Sigmoid colon (tissue), 4 donors: Measurements from ENCODE around the gene AGPAT1.

Experiments used
- POLR2A ChIP-seq, 2 donors: fragments of 450-650 bp; IDR thresholded peaks; one replicate each; pipeline ENCODE4 v1.6.1; 2016; ENCODE audit warnings: antibody characterized with exemption in 2 of 2, mild to moderate bottlenecking in 2 of 2, moderate library complexity in 2 of 2
- POLR2AphosphoS5 ChIP-seq, 4 donors: sonication (generic); formaldehyde crosslinking; IDR thresholded peaks; one replicate each; pipeline ENCODE4 v1.6.1; 2017; ENCODE audit warnings: antibody characterized with exemption in 4 of 4
- TF ChIP-seq, protein P1 (sequence below), 4 experiments: fragments of 450-650 bp in 3 of 4; fragments of 200-600 bp in 1 of 4; IDR thresholded peaks; one replicate each; pipeline ENCODE4 v1.5.1; 2016 to 2019; ENCODE audit warnings: antibody characterized with exemption in 4 of 4, mild to moderate bottlenecking in 3 of 4, moderate library complexity in 2 of 4

DNA sequence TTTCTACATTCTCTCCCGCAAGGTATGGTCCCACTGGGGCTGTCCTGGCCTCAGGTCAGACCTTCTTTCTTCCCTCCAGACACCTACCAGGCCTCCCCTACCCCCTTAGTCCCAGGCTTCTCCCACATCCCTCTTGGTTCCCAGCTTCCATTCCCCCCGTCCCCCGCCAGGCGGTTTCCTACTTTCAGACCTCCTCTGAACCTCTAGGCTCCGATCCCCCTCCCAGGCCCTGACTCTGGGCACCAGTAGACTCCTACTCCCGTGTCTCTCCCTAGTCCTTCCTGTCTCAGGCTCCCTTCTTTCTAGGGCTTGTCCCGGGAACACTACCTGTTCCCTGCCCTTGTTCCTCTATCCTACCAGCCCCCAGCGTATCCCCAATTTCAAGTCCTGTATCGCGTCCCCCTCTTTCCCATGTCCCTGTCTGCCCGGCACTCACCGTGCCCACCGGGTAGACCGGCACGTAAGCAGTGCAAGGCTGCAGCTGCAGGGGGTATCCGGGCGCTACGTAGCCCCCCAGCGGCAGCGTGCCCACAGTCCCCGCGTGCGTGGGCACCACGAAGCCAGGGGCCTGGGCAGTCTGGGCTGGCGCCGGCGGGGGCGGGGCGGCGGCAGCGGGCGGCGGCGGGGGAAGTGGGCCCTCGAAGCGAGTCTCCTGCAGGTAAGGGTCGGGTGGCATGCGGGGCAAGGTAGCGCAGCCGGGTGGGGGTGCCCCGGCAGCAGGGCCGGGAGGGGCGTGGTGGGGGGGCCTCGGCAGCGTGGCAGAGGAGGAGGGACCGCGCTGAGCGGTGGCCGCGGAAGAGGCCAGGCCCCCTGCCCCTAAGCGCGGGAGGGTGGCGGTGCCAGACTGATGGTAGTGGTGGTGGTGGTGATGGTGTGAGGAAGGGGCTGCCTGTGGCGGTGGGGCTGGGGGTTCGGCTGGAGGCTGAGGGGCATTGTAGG, 25.7 kb downstream of the AGPAT1 start:
- TF ChIP-seq, protein P1, sequence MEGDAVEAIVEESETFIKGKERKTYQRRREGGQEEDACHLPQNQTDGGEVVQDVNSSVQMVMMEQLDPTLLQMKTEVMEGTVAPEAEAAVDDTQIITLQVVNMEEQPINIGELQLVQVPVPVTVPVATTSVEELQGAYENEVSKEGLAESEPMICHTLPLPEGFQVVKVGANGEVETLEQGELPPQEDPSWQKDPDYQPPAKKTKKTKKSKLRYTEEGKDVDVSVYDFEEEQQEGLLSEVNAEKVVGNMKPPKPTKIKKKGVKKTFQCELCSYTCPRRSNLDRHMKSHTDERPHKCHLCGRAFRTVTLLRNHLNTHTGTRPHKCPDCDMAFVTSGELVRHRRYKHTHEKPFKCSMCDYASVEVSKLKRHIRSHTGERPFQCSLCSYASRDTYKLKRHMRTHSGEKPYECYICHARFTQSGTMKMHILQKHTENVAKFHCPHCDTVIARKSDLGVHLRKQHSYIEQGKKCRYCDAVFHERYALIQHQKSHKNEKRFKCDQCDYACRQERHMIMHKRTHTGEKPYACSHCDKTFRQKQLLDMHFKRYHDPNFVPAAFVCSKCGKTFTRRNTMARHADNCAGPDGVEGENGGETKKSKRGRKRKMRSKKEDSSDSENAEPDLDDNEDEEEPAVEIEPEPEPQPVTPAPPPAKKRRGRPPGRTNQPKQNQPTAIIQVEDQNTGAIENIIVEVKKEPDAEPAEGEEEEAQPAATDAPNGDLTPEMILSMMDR (IDR thresholded peaks at IDR 0.05) = no peak
- TF ChIP-seq POLR2A (IDR thresholded peaks at IDR 0.05) (no peak), POLR2AphosphoS5 (IDR thresholded peaks at IDR 0.05) (no peak)
